ENCODE measurements around the gene KCNK4. TPM values are rescaled to one million over a fixed set of nuclear protein-coding genes. Genes with fewer than 3 reads are reported as not detected.

KCNK4 gene
- total RNA-seq, 1 donor from 2014 or later = 0.44 TPM

DNA sequence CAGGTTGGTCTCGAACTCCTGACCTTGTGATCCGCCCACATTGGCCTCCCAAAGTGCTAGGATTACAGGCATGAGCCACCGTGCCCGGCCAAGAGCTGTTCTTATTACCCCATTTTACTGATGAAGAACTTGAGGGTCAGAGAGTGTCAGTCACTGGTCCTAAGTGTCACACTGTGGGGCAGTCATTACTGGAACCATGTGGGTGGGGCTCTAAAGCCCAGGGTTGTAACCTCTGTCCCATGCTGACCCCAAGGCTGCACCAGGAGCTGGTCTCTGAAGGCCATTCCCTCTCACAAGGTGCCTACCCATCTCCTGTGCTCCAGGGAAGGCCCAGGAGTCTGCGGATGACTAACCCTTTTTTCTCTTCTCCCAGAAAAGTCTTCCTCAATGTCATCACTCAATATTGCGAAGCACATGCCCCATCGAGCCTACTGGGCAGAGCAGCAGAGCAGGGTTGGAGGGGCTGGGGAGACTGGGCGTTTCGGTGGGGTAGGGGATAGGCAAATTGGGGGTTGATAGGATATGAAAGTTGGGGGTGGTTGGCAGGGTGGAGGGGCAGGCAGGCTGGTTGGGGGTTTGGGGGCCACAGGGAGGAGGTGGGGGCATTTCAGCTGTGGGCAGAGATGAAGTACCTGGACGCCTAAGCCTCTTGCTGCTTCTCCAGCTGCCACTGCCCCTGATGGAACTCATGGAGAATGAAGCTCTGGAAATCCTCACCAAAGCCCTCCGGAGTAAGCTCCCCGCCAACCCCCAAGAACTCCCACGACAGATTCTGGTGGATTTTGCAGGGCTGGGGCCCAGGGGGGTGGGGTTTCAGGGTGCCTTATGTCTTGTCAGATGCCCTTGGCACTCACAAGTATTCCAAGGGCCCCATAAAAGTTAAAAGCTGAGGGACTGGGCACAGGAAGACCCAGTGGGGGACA is 12.3 kb downstream of the KCNK4 start:
- TF ChIP-seq, protein P1, sequence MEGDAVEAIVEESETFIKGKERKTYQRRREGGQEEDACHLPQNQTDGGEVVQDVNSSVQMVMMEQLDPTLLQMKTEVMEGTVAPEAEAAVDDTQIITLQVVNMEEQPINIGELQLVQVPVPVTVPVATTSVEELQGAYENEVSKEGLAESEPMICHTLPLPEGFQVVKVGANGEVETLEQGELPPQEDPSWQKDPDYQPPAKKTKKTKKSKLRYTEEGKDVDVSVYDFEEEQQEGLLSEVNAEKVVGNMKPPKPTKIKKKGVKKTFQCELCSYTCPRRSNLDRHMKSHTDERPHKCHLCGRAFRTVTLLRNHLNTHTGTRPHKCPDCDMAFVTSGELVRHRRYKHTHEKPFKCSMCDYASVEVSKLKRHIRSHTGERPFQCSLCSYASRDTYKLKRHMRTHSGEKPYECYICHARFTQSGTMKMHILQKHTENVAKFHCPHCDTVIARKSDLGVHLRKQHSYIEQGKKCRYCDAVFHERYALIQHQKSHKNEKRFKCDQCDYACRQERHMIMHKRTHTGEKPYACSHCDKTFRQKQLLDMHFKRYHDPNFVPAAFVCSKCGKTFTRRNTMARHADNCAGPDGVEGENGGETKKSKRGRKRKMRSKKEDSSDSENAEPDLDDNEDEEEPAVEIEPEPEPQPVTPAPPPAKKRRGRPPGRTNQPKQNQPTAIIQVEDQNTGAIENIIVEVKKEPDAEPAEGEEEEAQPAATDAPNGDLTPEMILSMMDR (IDR thresholded peaks at IDR 0.05) = no peak
- Mint-ChIP-seq H3K4me1 (peaks cover 38% of the 10 kb centered on the region), H3K4me3 (no peak overlapping the region), H3K9me3 (no peaks in the 10 kb centered on the region), H3K36me3 (ENCODE audit: low read depth) (peaks cover 11% of the 10 kb centered on the region), H3K27ac (no peak overlapping the region), H3K27me3 (peaks cover 12% of the 10 kb centered on the region)
- CTCF ChIA-PET = interaction anchor here (1.2 to 5.7 kb wide), 15 partner anchors 12 to 466 kb away, joined by 3 to 147 read pairs (median 6); partner anchors contain the start of genes BAD, CCDC88B, FERMT3 and KCNK4
- DNase-seq (no peak), ATAC-seq (ENCODE audit: low read depth) (no peak)
- POLR2A ChIA-PET = interaction anchor here (0.6 to 3.3 kb wide), 15 partner anchors 14 to 1009 kb away, joined by 3 to 62 read pairs (median 10); partner anchors contain the start of genes BAD, CCDC88B, FERMT3 and FKBP2
- intact Hi-C loops (cut with micrococcal nuclease) = loop anchor here (1.0 to 5.0 kb wide), 5 partner anchors 99 to 536 kb away; partner anchors contain the start of genes MARK2 and ZFTA

- ChIA-PET POLR2A (interaction anchor here (0.6 to 3.3 kb wide), 17 partner anchors 13 to 1462 kb away, joined by 3 to 62 read pairs (median 7); partner anchors contain the start of genes BAD, CCDC88B, FERMT3 and FKBP2), CTCF (interaction anchor here (1.3 to 5.7 kb wide), 13 partner anchors 14 to 98 kb away, joined by 3 to 147 read pairs (median 10); partner anchors contain the start of genes BAD, CCDC88B, FERMT3 and PLCB3)
- peaks cover 37% of the 10 kb centered on the region for H3K4me1 Mint-ChIP-seq
- H3K4me3 Mint-ChIP-seq = peak overlapping the region; percentile 87
- H3K27ac Mint-ChIP-seq = peak overlapping the region; percentile 89
- H3K27me3 Mint-ChIP-seq = peaks cover 11% of the 10 kb centered on the region
- no peak for DNase-seq
- H3K36me3 Mint-ChIP-seq (ENCODE audit: low read depth) = peaks cover 11% of the 10 kb centered on the region
- ATAC-seq (ENCODE audit: low read depth) = no peak
- no peaks in the 10 kb centered on the region for H3K9me3 Mint-ChIP-seq
- intact Hi-C loops (cut with micrococcal nuclease) = loop anchor here (1.0 to 5.0 kb wide), 5 partner anchors 100 to 537 kb away; partner anchors contain the start of genes MARK2 and ZFTA
- TF ChIP-seq, protein P1 (IDR thresholded peaks at IDR 0.05) = no peak
Observed at GRCh38 chr11:64304032-64304315, 12.9 kb downstream of the KCNK4 start.

GRCh38 chr11:64304316-64305072 is 13.4 kb downstream of the KCNK4 start:
- Mint-ChIP-seq H3K27me3 (peaks cover 11% of the 10 kb centered on the region), H3K27ac (peak overlapping the region; percentile 89), H3K4me1 (peaks cover 34% of the 10 kb centered on the region), H3K9me3 (no peaks in the 10 kb centered on the region), H3K4me3 (peak overlapping the region; percentile 87), H3K36me3 (ENCODE audit: low read depth) (peaks cover 11% of the 10 kb centered on the region)
- intact Hi-C loops (cut with micrococcal nuclease) = loop anchor here (1.0 to 5.0 kb wide), 14 partner anchors 13 to 537 kb away; partner anchors contain the start of genes CCDC88B, FKBP2, GPR137 and MARK2
- ATAC-seq (ENCODE audit: low read depth) (peak; percentile 13), DNase-seq (peak; percentile 84)
- TF ChIP-seq, protein P1 (IDR thresholded peaks at IDR 0.05) = peak; percentile 22
- ChIA-PET CTCF (interaction anchor here (0.6 to 5.7 kb wide), 20 partner anchors 9 to 497 kb away, joined by 3 to 147 read pairs (median 5); partner anchors contain the start of genes BAD, CCDC88B, FERMT3 and PLCB3), POLR2A (interaction anchor here (0.5 to 3.3 kb wide), 25 partner anchors 13 to 1463 kb away, joined by 3 to 62 read pairs (median 6); partner anchors contain the start of genes BAD, CCDC88B, DNAJC4 and FERMT3)

- TF ChIP-seq, protein P1 (IDR thresholded peaks at IDR 0.05) = no peak
- peak; percentile 82 for ATAC-seq (ENCODE audit: low read depth)
- Mint-ChIP-seq H3K27me3 (peaks cover 9% of the 10 kb centered on the region), H3K27ac (peak within 1 kb of the TSS; percentile 92), H3K4me1 (peaks cover 29% of the 10 kb centered on the region), H3K4me3 (peak within 1 kb of the TSS; percentile 95), H3K9me3 (no peaks in the 10 kb centered on the region), H3K36me3 (ENCODE audit: low read depth) (peaks cover 11% of the 10 kb centered on the region)
- POLR2A ChIA-PET = interaction anchor here (0.5 to 3.3 kb wide), 20 partner anchors 12 to 1464 kb away, joined by 3 to 62 read pairs (median 7); partner anchors contain the start of genes BAD, CCDC88B, DNAJC4 and FERMT3
- peak; percentile 99 for DNase-seq
- CTCF ChIA-PET = interaction anchor here (0.6 to 5.7 kb wide), 13 partner anchors 9 to 305 kb away, joined by 3 to 147 read pairs (median 10); partner anchors contain the start of genes BAD, FERMT3, PLCB3 and PRDX5
- intact Hi-C loops (cut with micrococcal nuclease) = loop anchor here (1.0 to 2.0 kb wide), 10 partner anchors 12 to 466 kb away; partner anchors contain the start of genes CCDC88B, FKBP2, GPR137 and MARK2
Observed at GRCh38 chr11:64305075-64305690, 14.1 kb downstream of the KCNK4 start, which contains the start of gene ESRRA. Gene ESRRA (plus strand): TSS chr11:64305524. CDS start chr11:64307180, 1,656 bp downstream.
